ENCODE data around the gene ACTN1. TPM values are rescaled to one million over a fixed set of nuclear protein-coding genes. Genes with fewer than 3 reads are reported as not detected.

Gene ACTN1
- total RNA-seq, 3 donors from 2014 or later (not counting 1 experiment from before 2014, with no cell fraction given): 14.9 to 39.5 (median 19.6) TPM

DNA sequence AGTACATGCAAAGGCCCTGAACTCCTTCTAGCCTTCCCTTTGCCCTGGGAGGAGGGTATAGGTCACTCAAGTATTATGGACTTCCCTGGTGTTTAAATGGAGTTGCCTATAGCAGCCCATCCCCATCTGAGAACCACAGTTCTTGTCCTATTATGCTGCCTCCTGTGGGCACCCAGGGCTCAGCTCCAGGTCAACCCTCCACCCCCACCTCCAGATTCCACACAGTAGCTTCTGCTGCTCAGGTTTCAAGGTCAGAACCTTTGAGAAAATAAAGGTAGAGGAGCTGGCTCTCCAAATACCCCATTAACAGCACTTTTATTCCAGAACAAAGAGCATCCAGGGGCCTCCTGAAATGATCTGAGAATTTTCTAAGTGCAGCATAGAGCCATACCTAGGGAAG, 57.4 kb downstream of the ACTN1 start:
- Histone ChIP-seq H3K27me3 (ENCODE audit: control insufficient read depth, insufficient read depth, low read length) (no peaks in the 10 kb centered on the region), H3K36me3 (ENCODE audit: control insufficient read depth, insufficient read depth, low read length) (no peaks in the 10 kb centered on the region), H3K4me3 (ENCODE audit: low read length) (no peak overlapping the region), H3K9me3 (ENCODE audit: control insufficient read depth, insufficient read depth, low read length) (peaks cover 9% of the 10 kb centered on the region), H3K4me1 (ENCODE audit: control insufficient read depth, insufficient read depth, low read length) (no peaks in the 10 kb centered on the region), H3K27ac (ENCODE audit: low read length) (no peak overlapping the region)
- intact Hi-C loops (cut with micrococcal nuclease): no loop called here
- DNase-seq (no peak), ATAC-seq (no peak)
- H3K36me3 Mint-ChIP-seq: peaks cover 11% of the 10 kb centered on the region
- H3K4me3 Mint-ChIP-seq: no peak overlapping the region
- TF ChIP-seq, protein P1, sequence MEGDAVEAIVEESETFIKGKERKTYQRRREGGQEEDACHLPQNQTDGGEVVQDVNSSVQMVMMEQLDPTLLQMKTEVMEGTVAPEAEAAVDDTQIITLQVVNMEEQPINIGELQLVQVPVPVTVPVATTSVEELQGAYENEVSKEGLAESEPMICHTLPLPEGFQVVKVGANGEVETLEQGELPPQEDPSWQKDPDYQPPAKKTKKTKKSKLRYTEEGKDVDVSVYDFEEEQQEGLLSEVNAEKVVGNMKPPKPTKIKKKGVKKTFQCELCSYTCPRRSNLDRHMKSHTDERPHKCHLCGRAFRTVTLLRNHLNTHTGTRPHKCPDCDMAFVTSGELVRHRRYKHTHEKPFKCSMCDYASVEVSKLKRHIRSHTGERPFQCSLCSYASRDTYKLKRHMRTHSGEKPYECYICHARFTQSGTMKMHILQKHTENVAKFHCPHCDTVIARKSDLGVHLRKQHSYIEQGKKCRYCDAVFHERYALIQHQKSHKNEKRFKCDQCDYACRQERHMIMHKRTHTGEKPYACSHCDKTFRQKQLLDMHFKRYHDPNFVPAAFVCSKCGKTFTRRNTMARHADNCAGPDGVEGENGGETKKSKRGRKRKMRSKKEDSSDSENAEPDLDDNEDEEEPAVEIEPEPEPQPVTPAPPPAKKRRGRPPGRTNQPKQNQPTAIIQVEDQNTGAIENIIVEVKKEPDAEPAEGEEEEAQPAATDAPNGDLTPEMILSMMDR (IDR thresholded peaks at IDR 0.05): no peak
- no peaks in the 10 kb centered on the region for H3K27me3 Mint-ChIP-seq (ENCODE audit: low read depth in 2 of 2)
- H3K9me3 Mint-ChIP-seq: peaks cover 0 to 10% of the 10 kb centered on the region in 2 donors
- peaks cover 0 to 7% of the 10 kb centered on the region in 2 donors for H3K4me1 Mint-ChIP-seq
- H3K27ac Mint-ChIP-seq: no peak overlapping the region

DNA sequence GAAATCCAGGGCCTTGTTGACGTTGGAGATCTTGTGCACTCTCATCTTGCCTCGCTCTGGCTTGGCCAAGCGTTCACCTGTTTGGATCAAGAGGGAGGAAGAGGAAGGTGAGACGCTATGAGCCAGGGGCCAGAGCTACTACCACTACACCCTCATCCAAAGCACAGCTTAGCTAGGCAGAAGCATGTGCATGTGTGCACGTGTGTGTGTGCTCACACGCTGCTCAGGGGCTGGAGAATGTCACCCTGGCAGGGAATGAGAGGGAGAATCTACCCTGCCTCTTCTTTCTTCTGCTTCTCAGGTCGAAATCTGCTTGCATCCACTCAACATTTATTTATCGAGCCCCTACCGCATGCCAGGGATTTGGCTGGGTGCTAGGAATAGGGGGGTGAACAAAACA, 58.1 kb downstream of the ACTN1 start:
- no peaks in the 10 kb centered on the region for H3K27me3 Mint-ChIP-seq (ENCODE audit: low read depth in 2 of 2)
- ATAC-seq (no peak), DNase-seq (no peak)
- no peak overlapping the region for H3K4me3 Mint-ChIP-seq
- Histone ChIP-seq H3K36me3 (ENCODE audit: control insufficient read depth, insufficient read depth, low read length) (no peaks in the 10 kb centered on the region), H3K9me3 (ENCODE audit: control insufficient read depth, insufficient read depth, low read length) (peaks cover 5% of the 10 kb centered on the region), H3K27ac (ENCODE audit: low read length) (no peak overlapping the region), H3K27me3 (ENCODE audit: control insufficient read depth, insufficient read depth, low read length) (no peaks in the 10 kb centered on the region), H3K4me3 (ENCODE audit: low read length) (no peak overlapping the region), H3K4me1 (ENCODE audit: control insufficient read depth, insufficient read depth, low read length) (no peaks in the 10 kb centered on the region)
- TF ChIP-seq, protein P1 (IDR thresholded peaks at IDR 0.05): no peak
- 78% methylated on average over 5 of the region's 9 CpGs for WGBS (ENCODE audit: insufficient coverage)
- H3K4me1 Mint-ChIP-seq: peaks cover 0 to 7% of the 10 kb centered on the region in 2 donors
- H3K36me3 Mint-ChIP-seq: peaks cover 5% of the 10 kb centered on the region
- H3K27ac Mint-ChIP-seq: no peak overlapping the region
- H3K9me3 Mint-ChIP-seq: peaks cover 0 to 6% of the 10 kb centered on the region in 2 donors
- intact Hi-C loops (cut with micrococcal nuclease): no loop called here

DNA sequence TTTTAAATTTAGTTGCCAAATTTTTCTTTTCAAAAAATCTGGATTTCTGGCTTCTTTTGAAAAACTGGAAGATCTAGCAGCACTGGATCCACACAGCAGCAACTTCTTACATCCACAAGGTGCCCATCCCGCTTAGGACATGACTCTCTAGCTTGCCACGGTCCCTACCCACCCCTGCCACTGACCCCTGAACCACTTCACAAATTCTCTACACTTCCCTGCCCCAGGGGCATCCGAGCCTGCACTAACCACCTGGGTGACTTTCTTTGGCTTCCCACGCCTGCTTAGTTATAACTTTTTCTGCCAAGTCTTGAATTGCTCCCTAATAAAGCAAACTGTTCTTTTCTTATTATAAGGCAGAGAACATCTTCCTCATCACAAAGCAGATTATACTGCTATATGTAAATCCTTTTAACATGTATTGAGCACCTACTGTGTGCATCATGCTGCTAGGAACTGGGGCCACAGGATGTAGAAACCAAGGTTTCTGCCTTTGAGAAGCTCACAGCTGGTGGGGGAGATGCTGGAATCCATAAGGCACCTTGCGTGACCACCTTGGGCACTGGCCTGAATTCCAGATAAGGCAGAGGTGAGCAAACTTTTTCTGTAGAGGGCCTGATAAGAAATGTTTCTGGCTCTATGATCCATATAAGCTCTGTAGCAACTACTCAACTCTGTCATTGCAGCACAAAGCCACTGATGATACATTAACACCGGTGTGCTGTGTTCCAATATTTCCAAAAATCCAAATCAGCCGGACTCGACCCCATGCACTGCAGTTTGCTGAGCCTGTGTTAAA, 59.8 kb downstream of the ACTN1 start:
- intact Hi-C loops (cut with micrococcal nuclease): no loop called here
- H3K4me1 Mint-ChIP-seq: peaks cover 0 to under 1% of the 10 kb centered on the region in 2 donors

More for the DNA sequence above, 59.8 kb downstream of the ACTN1 start:
- no peaks in the 10 kb centered on the region for H3K27me3 Mint-ChIP-seq (ENCODE audit: low read depth in 2 of 2)
- Histone ChIP-seq H3K27ac (ENCODE audit: low read length) (no peak overlapping the region), H3K36me3 (ENCODE audit: control insufficient read depth, insufficient read depth, low read length) (no peaks in the 10 kb centered on the region), H3K4me1 (ENCODE audit: control insufficient read depth, insufficient read depth, low read length) (no peaks in the 10 kb centered on the region), H3K4me3 (ENCODE audit: low read length) (no peak overlapping the region), H3K9me3 (ENCODE audit: control insufficient read depth, insufficient read depth, low read length) (no peaks in the 10 kb centered on the region), H3K27me3 (ENCODE audit: control insufficient read depth, insufficient read depth, low read length) (no peaks in the 10 kb centered on the region)
- no peak for ATAC-seq
- H3K27ac Mint-ChIP-seq: no peak overlapping the region
- TF ChIP-seq, protein P1 (IDR thresholded peaks at IDR 0.05): no peak
- 86% methylated on average over 8 of the region's 8 CpGs for WGBS (ENCODE audit: insufficient coverage)
- no peaks in the 10 kb centered on the region for H3K36me3 Mint-ChIP-seq
- no peak overlapping the region for H3K4me3 Mint-ChIP-seq
- H3K9me3 Mint-ChIP-seq: no peaks in the 10 kb centered on the region
- DNase-seq: no peak
